ENCODE measurements around the gene BIRC3. TPM values are rescaled to one million over a fixed set of nuclear protein-coding genes. Genes with fewer than 3 reads are reported as not detected.
"Not testable (repeated sequence)": the region's sequence is repeated elsewhere in the genome, so short reads cannot be mapped to it uniquely, and the experiment has no call there.

The BIRC3 gene
- total RNA-seq, 1 donor from 2014 or later: 0.16 TPM

DNA sequence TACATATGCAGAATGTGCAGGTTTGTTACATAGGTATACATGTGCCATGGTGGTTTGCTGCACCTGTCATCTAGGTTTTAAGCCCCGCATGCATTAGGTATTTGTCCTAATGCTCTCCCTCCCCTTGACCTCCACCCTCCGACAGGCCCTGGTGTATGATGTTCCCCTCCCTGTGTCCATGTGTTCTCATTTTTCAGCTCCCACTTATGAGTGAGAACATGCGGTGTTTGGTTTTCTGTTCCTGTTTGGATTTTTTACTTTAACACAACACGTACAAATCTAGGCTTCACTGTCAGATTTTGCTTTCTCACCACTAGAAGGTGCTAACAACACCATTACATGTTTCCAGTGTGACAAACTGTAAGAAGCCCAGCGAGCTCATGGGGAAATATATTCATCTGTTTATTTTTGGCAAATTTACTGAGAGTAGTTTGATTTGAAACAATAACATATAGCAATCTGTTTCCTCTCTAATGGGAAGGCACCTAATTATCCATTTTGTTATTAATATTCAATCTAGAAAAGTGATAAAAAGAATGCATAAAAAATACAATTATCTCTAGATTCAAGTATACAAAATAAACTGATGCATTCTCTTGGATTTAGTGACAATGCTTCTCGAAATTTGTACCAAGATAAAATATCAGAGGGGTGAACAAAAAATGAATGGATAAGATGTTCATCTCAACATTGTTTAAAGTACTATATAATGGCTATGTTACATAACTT lies 23.2 kb upstream of the BIRC3 start:
- DNase-seq (ENCODE audit: low read depth): peak; percentile 66

- DNase-seq (ENCODE audit: low read depth): peak; percentile 39
Measured at GRCh38 chr11:102295045-102295444, 22.2 kb upstream of the BIRC3 start.

- DNase-seq (ENCODE audit: low read depth): not testable (repeated sequence)
Measured at GRCh38 chr11:102296757-102297156, 20.5 kb upstream of the BIRC3 start.

DNA sequence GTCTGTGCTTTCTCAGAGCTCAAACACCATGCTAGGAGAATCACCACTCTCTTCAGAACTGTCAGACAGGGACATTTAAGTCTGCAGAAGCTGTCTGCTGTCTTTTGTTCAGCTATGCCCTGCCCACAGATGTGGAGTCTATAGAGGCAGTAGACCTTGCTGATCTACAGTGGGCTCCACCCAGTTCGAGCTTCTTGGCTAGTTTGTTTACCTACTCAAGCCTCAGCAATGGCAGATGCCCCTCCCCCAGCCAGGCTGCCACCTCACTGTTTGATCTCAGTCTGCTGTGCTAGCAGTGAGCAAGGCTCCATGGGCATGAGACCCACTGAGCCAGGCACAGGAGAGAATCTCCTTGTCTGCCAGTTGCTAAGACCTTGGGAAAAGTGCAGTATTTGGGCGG lies 16.4 kb upstream of the BIRC3 start:
- not testable (repeated sequence) for DNase-seq (ENCODE audit: low read depth)

GRCh38 chr11:102302241-102302640 lies 15.0 kb upstream of the BIRC3 start:
- peak; percentile 84 for DNase-seq (ENCODE audit: low read depth)

DNA sequence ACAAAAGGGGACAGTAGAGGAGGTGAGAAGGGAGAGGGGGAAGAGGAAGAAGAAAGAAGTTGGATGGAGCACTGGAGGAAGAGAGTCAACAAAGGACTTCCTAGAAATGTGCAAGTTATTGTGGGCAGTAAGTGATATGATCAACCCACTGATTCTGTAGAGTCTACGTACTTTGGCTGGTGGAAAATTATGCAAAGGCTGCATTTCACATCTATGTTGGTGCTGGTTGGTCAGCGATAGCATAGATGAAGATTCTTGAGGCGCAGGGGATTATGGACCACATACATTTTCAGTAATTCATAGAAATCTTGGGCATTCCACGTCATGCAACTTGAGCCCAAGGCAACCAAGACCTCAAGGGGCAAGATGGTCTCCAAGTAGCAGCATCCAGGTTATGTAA lies 12.6 kb upstream of the BIRC3 start:
- DNase-seq (ENCODE audit: low read depth): no peak

GRCh38 chr11:102305352-102306047 lies 11.8 kb upstream of the BIRC3 start:
- no peak for DNase-seq (ENCODE audit: low read depth)

GRCh38 chr11:102306048-102306597 lies 11.2 kb upstream of the BIRC3 start:
- no peak for DNase-seq (ENCODE audit: low read depth)

GRCh38 chr11:102306817-102307726 lies 10.2 kb upstream of the BIRC3 start:
- DNase-seq (ENCODE audit: low read depth): no peak

DNA sequence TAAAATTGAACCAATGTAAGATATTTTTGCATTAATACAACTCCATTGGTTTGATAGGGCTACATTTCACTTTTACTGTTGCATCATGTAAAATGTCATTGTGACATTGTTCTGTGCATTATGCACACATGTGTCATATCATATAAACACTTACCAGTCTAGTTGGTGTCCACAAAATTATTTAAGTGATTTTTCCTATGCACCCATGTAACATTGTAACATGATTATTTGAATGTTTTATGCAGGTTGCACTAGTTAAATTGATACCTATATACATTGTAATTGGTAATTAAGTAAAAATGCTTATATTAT lies 9.6 kb upstream of the BIRC3 start:
- DNase-seq (ENCODE audit: low read depth): no peak

DNA sequence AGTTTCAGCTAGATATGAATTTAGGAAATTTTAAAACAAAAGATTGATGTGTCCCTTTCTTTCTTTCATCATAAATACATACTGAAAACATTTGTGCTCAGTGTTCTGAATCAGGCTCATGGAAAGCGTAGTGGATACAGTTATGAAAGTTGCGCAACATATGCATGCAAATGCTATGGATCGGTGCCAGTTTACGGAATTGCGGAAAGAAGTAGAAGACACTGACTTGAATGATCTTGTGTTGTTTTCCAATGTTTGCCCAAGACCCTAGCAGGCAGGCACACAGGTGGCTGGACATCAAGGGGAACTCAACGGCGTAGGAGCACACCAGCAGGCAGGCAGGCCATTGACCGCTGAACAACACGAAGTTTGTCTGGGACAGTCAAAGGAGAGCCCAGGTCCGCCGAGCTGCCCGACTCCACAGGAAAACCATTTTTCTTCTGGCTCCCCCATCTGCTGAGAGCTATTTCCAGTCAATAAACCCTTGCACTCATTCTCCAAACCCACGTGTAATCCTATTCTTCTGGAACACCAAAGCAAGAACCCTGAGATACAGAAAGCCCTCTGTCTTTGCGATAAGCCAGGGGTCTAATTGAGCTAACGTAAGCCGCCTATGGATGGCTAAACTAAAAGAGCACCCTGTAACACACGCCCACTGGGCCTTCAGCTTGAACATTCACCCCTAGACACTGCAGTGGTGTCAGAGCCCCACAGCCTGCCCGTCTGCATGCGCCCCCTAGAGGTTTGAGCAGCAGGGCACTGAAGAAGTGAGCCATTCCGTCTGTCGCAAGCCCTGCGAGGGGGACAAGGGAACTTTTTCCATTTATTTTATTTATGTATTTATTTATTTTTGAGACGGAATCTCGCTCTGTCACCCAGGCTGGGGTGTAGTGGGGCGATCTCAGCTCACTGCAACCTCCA lies 7.4 kb upstream of the BIRC3 start:
- no peak for DNase-seq (ENCODE audit: low read depth)

DNA sequence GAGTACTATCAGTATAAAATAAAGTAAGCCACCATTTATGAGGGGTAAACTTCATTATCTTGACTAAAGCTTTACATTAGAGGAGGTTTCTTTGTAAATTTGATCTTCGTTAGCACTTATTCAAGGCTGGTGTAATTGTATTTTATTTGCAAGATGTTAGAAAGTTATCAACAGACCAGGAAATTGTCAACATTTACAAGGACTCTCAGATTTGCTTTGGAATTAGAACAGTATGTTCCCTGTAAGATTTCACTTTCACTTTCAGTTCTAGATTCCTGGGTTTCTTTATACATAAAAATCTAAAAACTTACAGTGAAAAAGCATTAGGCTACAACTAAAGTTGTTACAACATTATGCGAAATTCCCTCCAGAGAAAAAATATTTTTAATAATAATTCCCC lies 4.6 kb upstream of the BIRC3 start:
- DNase-seq (ENCODE audit: low read depth): no peak

DNA sequence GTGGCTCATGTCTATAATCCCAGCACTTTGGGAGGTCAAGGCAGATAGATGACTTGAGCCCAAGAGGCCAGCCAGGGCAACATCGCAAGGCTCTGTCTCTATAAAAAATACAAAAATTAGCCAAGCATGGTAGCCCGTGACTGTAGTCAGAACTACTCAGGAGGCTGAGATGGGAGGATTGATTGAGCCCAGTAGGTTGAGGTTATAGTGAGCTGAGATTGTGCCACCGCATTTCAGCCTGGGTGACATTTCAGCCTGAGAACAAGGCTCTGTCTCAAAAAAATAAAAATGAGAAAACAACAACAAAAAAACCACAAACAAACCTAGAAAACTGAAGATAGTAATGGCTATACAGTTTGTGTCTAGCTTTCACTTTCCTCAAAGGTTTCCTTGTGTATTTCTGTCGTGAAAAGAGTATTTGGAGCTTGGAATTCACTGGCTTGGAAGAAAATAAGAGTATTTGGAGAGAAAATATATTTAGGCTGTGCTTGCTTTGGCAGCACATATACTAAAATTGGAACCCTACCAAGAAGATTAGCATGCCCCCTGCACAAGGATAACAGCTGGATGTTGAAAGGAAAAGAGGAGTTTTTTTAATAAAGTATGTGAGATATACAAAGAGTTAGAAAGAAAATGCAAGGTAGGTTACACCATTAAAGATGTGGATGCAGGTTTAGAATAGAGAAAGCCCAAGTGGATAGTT lies 3.9 kb upstream of the BIRC3 start:
- DNase-seq (ENCODE audit: low read depth): peak; percentile 19

- no peak for DNase-seq (ENCODE audit: low read depth)
Measured at GRCh38 chr11:102314784-102315183, 2.5 kb upstream of the BIRC3 start.

GRCh38 chr11:102316346-102316904 lies 859 bp upstream of the BIRC3 start:
- no peak for DNase-seq (ENCODE audit: low read depth)

DNA sequence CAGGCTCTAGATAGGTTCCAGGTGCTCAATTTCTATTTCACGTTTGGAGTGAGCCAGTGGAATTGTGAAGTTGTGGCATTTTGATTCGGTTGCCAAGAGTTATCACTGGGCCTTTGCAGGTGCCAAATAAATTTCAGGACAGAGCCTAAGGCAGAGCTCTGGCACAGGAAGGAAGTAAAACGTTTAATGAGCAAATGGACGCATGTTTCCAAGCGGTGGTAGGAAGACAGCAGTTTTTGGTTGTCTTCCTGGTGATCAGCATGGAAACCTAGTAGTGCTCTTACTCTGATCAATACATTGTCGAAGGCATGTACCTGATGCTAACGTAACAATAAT lies 452 bp downstream of the BIRC3 start:
- no peak for DNase-seq (ENCODE audit: low read depth)

DNA sequence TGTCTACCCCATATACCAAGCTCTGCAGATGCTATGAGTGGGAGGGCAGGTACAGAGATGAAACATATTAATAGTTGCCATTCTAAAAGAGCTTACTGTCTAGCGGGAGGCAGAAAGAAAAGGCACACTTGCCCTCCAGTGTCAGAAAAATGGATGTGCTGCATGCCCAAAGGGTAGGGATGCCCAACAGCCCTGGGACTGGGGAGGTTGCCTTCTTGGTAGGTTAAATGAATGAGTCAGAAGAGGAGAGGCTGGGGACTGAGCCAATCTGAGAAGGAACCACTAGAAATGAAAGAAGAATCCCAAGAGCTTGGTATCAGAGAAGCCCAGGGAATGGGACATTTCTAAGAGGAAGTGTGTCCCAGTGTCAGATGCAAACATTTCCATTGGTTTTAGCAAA lies 1.2 kb downstream of the BIRC3 start:
- no peak for DNase-seq (ENCODE audit: low read depth)

GRCh38 chr11:102319544-102319943 lies 2.3 kb downstream of the BIRC3 start:
- DNase-seq (ENCODE audit: low read depth): no peak

DNA sequence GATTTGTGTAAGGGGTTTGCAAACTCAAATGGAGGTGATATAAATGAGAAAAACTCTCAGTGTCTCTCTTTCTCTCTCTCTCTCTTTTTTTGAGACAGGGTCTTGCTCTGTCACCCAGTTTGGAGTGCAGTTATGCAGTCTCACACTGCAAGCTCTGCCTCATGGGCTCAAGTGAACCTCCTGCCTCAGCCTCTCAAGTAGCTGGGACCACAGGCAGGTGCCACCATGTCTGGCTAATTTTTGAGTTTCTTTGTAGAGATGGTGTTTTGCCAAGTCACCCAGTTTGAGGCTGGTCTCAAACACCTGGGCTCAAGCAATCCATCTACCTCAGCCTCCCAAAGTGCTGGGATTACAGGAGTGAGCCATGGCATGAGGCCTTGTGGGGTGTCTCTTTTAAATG lies 2.9 kb downstream of the BIRC3 start:
- DNase-seq (ENCODE audit: low read depth): no peak

DNA sequence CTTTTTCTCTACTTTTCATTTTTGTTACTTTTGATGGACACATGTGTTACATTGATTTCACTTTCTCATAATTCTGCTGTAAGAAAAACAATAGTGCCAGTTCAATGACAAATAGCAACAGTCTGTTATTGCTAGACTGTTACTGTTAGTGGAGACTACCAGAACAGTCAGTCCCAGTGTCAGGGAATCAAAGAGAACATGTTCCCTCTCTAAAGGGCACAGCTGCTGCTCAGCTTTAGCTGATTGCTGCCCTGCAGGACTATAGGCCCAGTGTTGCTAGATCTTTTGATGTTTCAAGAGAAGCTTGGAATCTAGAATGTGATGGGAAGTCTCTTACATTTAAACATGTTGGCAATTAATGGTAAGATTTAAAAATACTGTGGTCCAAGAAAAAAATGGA lies 3.4 kb downstream of the BIRC3 start:
- DNase-seq (ENCODE audit: low read depth): peak; percentile 25
